K562 (cell line): ENCODE measurements around the gene ALDH1A2. TPM values are rescaled to one million over a fixed set of nuclear protein-coding genes. Genes with fewer than 3 reads are reported as not detected.
A peak's percentile ranks its signal among the peaks of the same experiment; 100 is the strongest.

Experiments
- ATAC-seq: fragments of 200-7000 bp; cut with Tn5 transposase; 3 replicates; pipeline ENCODE4 v1.9.1; 2020; ENCODE audit warnings: moderate library complexity
- BruUV-seq: library from RNA; stranded (reverse); fragments of 400-500 nt; replicated peaks from 2 replicates; lab custom pipeline; 2021; lab: Mats Ljungman, UMichigan
- CTCF ChIA-PET: fragments of 300-600 bp; formaldehyde crosslinking; extraction: SDS; loops from one replicate; lab custom pipeline; 2021; ENCODE audit warnings: low intra/inter-chr PET ratio; lab: Yijun Ruan, JAX
- POLR2A ChIA-PET: fragments of 300-600, 350-650 bp; sonication (Branson Sonifier 250); formaldehyde crosslinking; extraction: SDS; loops from one replicate; lab custom pipeline; 2021; ENCODE audit warnings: antibody characterized with exemption, inconsistent platforms; lab: Yijun Ruan, JAX
- DNase-seq, 4 experiments: peaks; one replicate each; pipeline versions ENCODE4 v3.0.0 to v3.0.0-alpha.2; 2011 to 2018; ENCODE audit warnings: low spot score in 3 of 4, mixed read lengths in 3 of 4; ENCODE audit errors: extremely low read depth in 1 of 4
- FAIRE-seq: peaks from 2 replicates; lab custom pipeline; 2011; peaks lifted over from hg19 to GRCh38; lab: Jason Lieb, UNC
- H2AFZ ChIP-seq: 2 replicates; pipeline ENCODE4 v1.6.0; 2011; ENCODE audit warnings: low read depth, low read length, control low read depth, inconsistent platforms
- H3K27ac ChIP-seq: fragments of 200-600 bp; 3 replicates; pipeline ENCODE4 v1.8.0; 2011; ENCODE audit warnings: low read depth, mild to moderate bottlenecking, control low read depth, inconsistent platforms, low read length, moderate library complexity, mixed read lengths; ENCODE audit errors: extremely low read depth
- H3K27me3 ChIP-seq, 2 experiments: fragments of 300-600 bp in 1 of 2; 2 replicates in 1 of 2; 3 replicates in 1 of 2; pipeline versions ENCODE4 v1.6.0 to v1.8.0; 2011; ENCODE audit warnings: inconsistent platforms in 2 of 2, low read length in 2 of 2, mild to moderate bottlenecking in 1 of 2, mixed read lengths in 1 of 2, moderate library complexity in 1 of 2; ENCODE audit not compliant: control insufficient read depth in 2 of 2, insufficient read depth in 2 of 2
- H3K36me3 ChIP-seq: fragments of 300-600 bp; 3 replicates; pipeline ENCODE4 v1.8.0; 2011; ENCODE audit warnings: mild to moderate bottlenecking, low read length, inconsistent platforms; ENCODE audit not compliant: control insufficient read depth, insufficient read depth
- H3K4me1 ChIP-seq, 2 experiments: fragments of 200-600 bp in 1 of 2; replicated peaks in 1 of 2; 2 replicates in 1 of 2; 3 replicates in 1 of 2; pipeline versions ENCODE4 v1.5.1 to v1.8.0; 2011; ENCODE audit warnings: inconsistent platforms in 2 of 2, low read length in 2 of 2, mild to moderate bottlenecking in 1 of 2, mixed read lengths in 1 of 2, moderate library complexity in 1 of 2; ENCODE audit not compliant: control insufficient read depth in 2 of 2, insufficient read depth in 2 of 2
- H3K4me2 ChIP-seq: 2 replicates; pipeline ENCODE4 v1.6.1; 2011; ENCODE audit warnings: low read length, control low read depth, inconsistent platforms, mixed read lengths; ENCODE audit not compliant: insufficient read depth
- H3K4me3 ChIP-seq: fragments of 200-600 bp; sonication (generic), shearing (Covaris generic); 2 replicates; pipeline ENCODE4 v1.5.1; 2016; ENCODE audit warnings: control low read depth, inconsistent platforms
- H3K79me2 ChIP-seq: fragments of 200-600 bp; 3 replicates; pipeline ENCODE4 v1.8.0; 2011; ENCODE audit warnings: low read length, inconsistent platforms; ENCODE audit not compliant: control insufficient read depth, insufficient read depth
- H3K9ac ChIP-seq, 2 experiments: 2 replicates each; pipeline versions ENCODE4 v1.6.0 to v1.6.1; 2011; ENCODE audit warnings: low read depth in 2 of 2, low read length in 2 of 2, control low read depth in 1 of 2, inconsistent platforms in 1 of 2, mild to moderate bottlenecking in 1 of 2, mixed read lengths in 1 of 2; ENCODE audit not compliant: insufficient read depth in 1 of 2
- H3K9me1 ChIP-seq: one replicate; pipeline ENCODE4 v1.6.0; 2011; ENCODE audit warnings: inconsistent platforms, mild to moderate bottlenecking, low read length, moderate library complexity; ENCODE audit not compliant: control insufficient read depth, insufficient read depth
- H3K9me3 ChIP-seq: replicated peaks from 2 replicates; pipeline ENCODE4 v1.5.1; 2011; ENCODE audit warnings: low read depth, low read length, inconsistent platforms; ENCODE audit not compliant: control insufficient read depth, insufficient read depth
- H4K20me1 ChIP-seq: replicated peaks from 2 replicates; pipeline ENCODE4 v1.6.1; 2011; ENCODE audit warnings: low read length, inconsistent platforms, mixed read lengths; ENCODE audit not compliant: control insufficient read depth, insufficient read depth
- COPS2 ChIP-seq: fragments of 450-650 bp; conservative IDR thresholded peaks from 2 replicates; pipeline ENCODE4 v1.6.1; 2016; ENCODE audit warnings: mild to moderate bottlenecking, moderate library complexity
- CTCF ChIP-seq, 3 experiments: IDR thresholded peaks in 2 of 3; conservative IDR thresholded peaks in 1 of 3; 2 replicates each; pipeline ENCODE4 v1.5.1; 2011 to 2012; ENCODE audit warnings: low read length in 3 of 3, mild to moderate bottlenecking in 3 of 3, control low read depth in 2 of 3, improper control_type of control experiment in 1 of 3, inconsistent platforms in 1 of 3, low read depth in 1 of 3, mixed read lengths in 1 of 3, moderate library complexity in 1 of 3; ENCODE audit not compliant: insufficient read depth in 2 of 3
- RAD21 ChIP-seq, 2 experiments: fragments of 250-450 bp in 1 of 2; fragments of 450-650 bp in 1 of 2; sonication (Bioruptor Pico) in 1 of 2; formaldehyde crosslinking in 1 of 2; IDR thresholded peaks in 1 of 2; conservative IDR thresholded peaks in 1 of 2; 2 replicates each; pipeline versions ENCODE4 v1.4.0 to v1.8.0; 2020 to 2022; ENCODE audit warnings: mild to moderate bottlenecking in 2 of 2, moderate library complexity in 1 of 2
- RBM25 ChIP-seq: fragments of 200-400 bp; formaldehyde crosslinking; IDR thresholded peaks from 2 replicates; pipeline ENCODE4 v1.6.1; 2018; ENCODE audit warnings: low read length, low read depth, moderate library complexity; ENCODE audit not compliant: severe bottlenecking
- ZNF224 ChIP-seq: sonication (generic); formaldehyde crosslinking; IDR thresholded peaks from 2 replicates; pipeline ENCODE4 v1.8.0; 2022; ENCODE audit warnings: mild to moderate bottlenecking, missing genetic modification reagents
- ZNF75A ChIP-seq: fragments of 450-650 bp; formaldehyde crosslinking; IDR thresholded peaks from 2 replicates; pipeline ENCODE4 v1.4.0; 2020; ENCODE audit warnings: mild to moderate bottlenecking
- WGBS: fragments of 100-300 bp; shearing (Covaris generic); methylation state at CpG from one replicate; pipeline ENCODE4 v1.1.6; 2016; ENCODE audit warnings: low coverage, mixed read lengths; ENCODE audit not compliant: insufficient coverage; ENCODE audit errors: missing lambda C conversion rate; 5-methylcytosine and 5-hydroxymethylcytosine counted together
- in situ Hi-C: fragments of 300-500 bp; cut with MboI; formaldehyde crosslinking; loops from 4 replicates; pipeline ENCODE4 v1.15.0; 2018; ENCODE audit warnings: inconsistent platforms, mixed read lengths
- intact Hi-C: fragments of 100-400 bp; cut with micrococcal nuclease; formaldehyde crosslinking; loops from 2 replicates; pipeline ENCODE4 v1.14.2; 2022
- polyA plus RNA-seq, 8 experiments: library from polyadenylated mRNA; depleted of rRNA in 4 of 8; stranded (reverse) in 5 of 8; unstranded in 3 of 8; fragments of >200 nt; fragmentation: Nextera tagmentation in 2 of 8; fragmentation: Illumina TruSeq in 1 of 8; extraction: Ambion mirVana in 2 of 8; extraction: Trizol in 1 of 8; gene quantifications; 2 replicates each; pipeline versions ENCODE4 v1.2.1 to v1.2.3, GENCODE V29; 2011 to 2014; ENCODE audit warnings: inconsistent platforms in 1 of 8, missing spikeins in 1 of 8
- total RNA-seq, 7 experiments: library from RNA; depleted of rRNA in 6 of 7; stranded (reverse); fragments of >200 nt in 6 of 7; fragmentation: Illumina TruSeq in 2 of 7; extraction: Trizol in 2 of 7; gene quantifications; 2 replicates each; pipeline versions ENCODE4 v1.2.1 to v1.2.3, GENCODE V29; 2011 to 2021; ENCODE audit warnings: low replicate concordance in 1 of 7

ALDH1A2 gene
- total and polyA plus RNA-seq, 9 of the 15 experiments (the other 6 are each of a cell fraction or from before 2014, with no cell fraction given), result 115 to 393 (median 333) TPM

- intact Hi-C loops, result no loop called here
- H4K20me1 ChIP-seq, result no peaks in the 10 kb centered on the region
- WGBS, result 0% methylated on average over 1 of the region's 1 CpG
These were observed 154.3 kb downstream of the ALDH1A2 start for GRCh38 chr15:57911247-57911646.

More at GRCh38 chr15:57911247-57911646, 154.3 kb downstream of the ALDH1A2 start:
- FAIRE-seq (no peak), DNase-seq (no peak), ATAC-seq (0 out of 3 replicates have a peak, but pooled peaks have one; percentile 39)
- Histone ChIP-seq H3K27me3 (peaks cover 11 to 26% of the 10 kb centered on the region in 2 experiments), H3K9me3 (no peaks in the 10 kb centered on the region), H3K9me1 (no peaks in the 10 kb centered on the region), H3K9ac (no peak overlapping the region), H3K4me3 (no peak overlapping the region), H3K4me2 (no peak overlapping the region), H3K79me2 (no peaks in the 10 kb centered on the region), H3K4me1 (no peaks in the 10 kb centered on the region), H3K36me3 (no peaks in the 10 kb centered on the region)
- no TSS peak for BruUV-seq
- TF ChIP-seq ZNF75A (CRISPR knock-in tag) (no peak), CTCF (IDR thresholded peaks at IDR 0.05 in 2 of 3, conservative IDR thresholded peaks at IDR 0.05 in 1 of 3; ENCODE audit: insufficient read depth in 2 of 3, low read depth in 1 of 3, low read length in 3 of 3) (0 out of 6 replicates have a peak, but pooled peaks of 2 of the 3 experiments have one; percentile 8 to 17), ZNF224 (CRISPR knock-in tag) (no peak), RBM25 (no peak), RAD21 (CRISPR knock-in tag; conservative IDR thresholded peaks at IDR 0.05 in 1 of 2, IDR thresholded peaks at IDR 0.05 in 1 of 2) (peak in 1 of 2 experiments; percentile 10; a peak in 1 of 4 replicates), COPS2 (no peak)
- TF ChIP-seq, all 486 proteins: peak for 2
- Histone ChIP-seq H2AFZ (no peak overlapping the region), H3K27ac (no peak overlapping the region)
- CTCF ChIA-PET, result no interaction called here
- in situ Hi-C loops, result no loop called here
- POLR2A ChIA-PET, result interaction anchor here (0.6 to 1.2 kb wide), 2 partner anchors 8 to 99 kb away, joined by 3 to 4 read pairs; no protein-coding TSS in a partner anchor
